Measurements from ENCODE around the gene ECM1. TPM values are rescaled to one million over a fixed set of nuclear protein-coding genes. Genes with fewer than 3 reads are reported as not detected.

Gene ECM1
- total RNA-seq, 1 experiment from 2014 or later, result 0.95 TPM

GRCh38 chr1:150505431-150505830 lies 2.5 kb upstream of the ECM1 start:
- Mint-ChIP-seq H3K4me3 (ENCODE audit: unreplicated experiment) (no peak overlapping the region), H3K36me3 (ENCODE audit: insufficient read depth, unreplicated experiment) (peaks cover 15% of the 10 kb centered on the region), H3K4me1 (ENCODE audit: low read depth, unreplicated experiment) (no peaks in the 10 kb centered on the region), H3K27ac (ENCODE audit: unreplicated experiment) (no peak overlapping the region), H3K9me3 (ENCODE audit: unreplicated experiment) (no peaks in the 10 kb centered on the region), H3K27me3 (ENCODE audit: insufficient read depth, unreplicated experiment) (no peaks in the 10 kb centered on the region)
- no peak for TF ChIP-seq CTCF (IDR thresholded peaks at IDR 0.05; ENCODE audit: insufficient read depth in 1 of 2, low read depth in 1 of 2, low read length in 1 of 2, severe bottlenecking in 1 of 2, unreplicated experiment in 1 of 2)
- BruUV-seq (replicated peaks), result no TSS peak
- ChIA-PET CTCF (no interaction called here), POLR2A (no interaction called here)
- Histone ChIP-seq H3K4me1 (0 out of 2 replicates have a peak, but pooled peaks cover 3% of the 10 kb centered on the region), H3K27me3 (replicated peaks; ENCODE audit: control insufficient read depth, insufficient read depth, low read length) (no peaks in the 10 kb centered on the region), H3K36me3 (ENCODE audit: control insufficient read depth, insufficient read depth, low read length) (no peaks in the 10 kb centered on the region), H3K9me3 (no peaks in the 10 kb centered on the region), H3K4me3 (ENCODE audit: low read depth, low read length) (no peak overlapping the region)
- no peak for DNase-seq
- intact Hi-C loops (cut with micrococcal nuclease; ENCODE audit: unreplicated experiment), result no loop called here

GRCh38 chr1:150508982-150509381 lies 1.1 kb downstream of the ECM1 start:
- Mint-ChIP-seq H3K27me3 (ENCODE audit: insufficient read depth, unreplicated experiment) (no peaks in the 10 kb centered on the region), H3K27ac (ENCODE audit: unreplicated experiment) (no peak overlapping the region), H3K9me3 (ENCODE audit: unreplicated experiment) (no peaks in the 10 kb centered on the region), H3K36me3 (ENCODE audit: insufficient read depth, unreplicated experiment) (peaks cover 3% of the 10 kb centered on the region), H3K4me3 (ENCODE audit: unreplicated experiment) (no peak overlapping the region), H3K4me1 (ENCODE audit: low read depth, unreplicated experiment) (no peaks in the 10 kb centered on the region)
- Histone ChIP-seq H3K36me3 (ENCODE audit: control insufficient read depth, insufficient read depth, low read length) (no peaks in the 10 kb centered on the region), H3K9me3 (no peaks in the 10 kb centered on the region), H3K4me3 (ENCODE audit: low read depth, low read length) (no peak overlapping the region), H3K27me3 (replicated peaks; ENCODE audit: control insufficient read depth, insufficient read depth, low read length) (no peaks in the 10 kb centered on the region), H3K4me1 (0 out of 2 replicates have a peak, but pooled peaks cover 3% of the 10 kb centered on the region)
- ChIA-PET POLR2A (interaction anchor here (0.6 kb wide), 1 partner anchor 19 kb away, joined by 3 read pairs; no protein-coding TSS in a partner anchor), CTCF (interaction anchor here (0.9 kb wide), 1 partner anchor 24 kb away, joined by 4 read pairs; no protein-coding TSS in a partner anchor)
- DNase-seq, result no peak
- intact Hi-C loops (cut with micrococcal nuclease; ENCODE audit: unreplicated experiment), result no loop called here
- no TSS peak for BruUV-seq (replicated peaks)
- no peak for TF ChIP-seq CTCF (IDR thresholded peaks at IDR 0.05; ENCODE audit: insufficient read depth in 1 of 2, low read depth in 1 of 2, low read length in 1 of 2, severe bottlenecking in 1 of 2, unreplicated experiment in 1 of 2)

GRCh38 chr1:150511551-150511950 lies 3.6 kb downstream of the ECM1 start:
- no peak overlapping the region for H3K4me3 ChIP-seq (ENCODE audit: low read depth, low read length)
- H3K27me3 ChIP-seq (replicated peaks; ENCODE audit: control insufficient read depth, insufficient read depth, low read length), result no peaks in the 10 kb centered on the region
- H3K4me1 Mint-ChIP-seq (ENCODE audit: low read depth, unreplicated experiment), result peaks cover 7% of the 10 kb centered on the region
- ChIA-PET POLR2A (no interaction called here), CTCF (no interaction called here)
- no peak for TF ChIP-seq CTCF (IDR thresholded peaks at IDR 0.05; ENCODE audit: insufficient read depth in 1 of 2, low read depth in 1 of 2, low read length in 1 of 2, severe bottlenecking in 1 of 2, unreplicated experiment in 1 of 2)
- peaks cover 16% of the 10 kb centered on the region for H3K36me3 Mint-ChIP-seq (ENCODE audit: insufficient read depth, unreplicated experiment)
- H3K36me3 ChIP-seq (ENCODE audit: control insufficient read depth, insufficient read depth, low read length), result no peaks in the 10 kb centered on the region
- no TSS peak for BruUV-seq (replicated peaks)
- H3K9me3 Mint-ChIP-seq (ENCODE audit: unreplicated experiment), result no peaks in the 10 kb centered on the region
- no peaks in the 10 kb centered on the region for H3K9me3 ChIP-seq
- no peak overlapping the region for H3K27ac Mint-ChIP-seq (ENCODE audit: unreplicated experiment)
- DNase-seq, result no peak
- H3K27me3 Mint-ChIP-seq (ENCODE audit: insufficient read depth, unreplicated experiment), result no peaks in the 10 kb centered on the region
- peaks cover 11% of the 10 kb centered on the region; the same call in 1 of the 2 replicates for H3K4me1 ChIP-seq
- intact Hi-C loops (cut with micrococcal nuclease; ENCODE audit: unreplicated experiment), result no loop called here
- H3K4me3 Mint-ChIP-seq (ENCODE audit: unreplicated experiment), result no peak overlapping the region

Measured in Caco-2 (cell line).